ENCODE measurements around the gene NUCB2. TPM values are rescaled to one million over a fixed set of nuclear protein-coding genes. Genes with fewer than 3 reads are reported as not detected.

The NUCB2 gene
- total and polyA plus RNA-seq, 2 of the 8 experiments (the other 6 are each of a cell fraction or from before 2014, with no cell fraction given) = 9.0 to 34.2 TPM

DNA sequence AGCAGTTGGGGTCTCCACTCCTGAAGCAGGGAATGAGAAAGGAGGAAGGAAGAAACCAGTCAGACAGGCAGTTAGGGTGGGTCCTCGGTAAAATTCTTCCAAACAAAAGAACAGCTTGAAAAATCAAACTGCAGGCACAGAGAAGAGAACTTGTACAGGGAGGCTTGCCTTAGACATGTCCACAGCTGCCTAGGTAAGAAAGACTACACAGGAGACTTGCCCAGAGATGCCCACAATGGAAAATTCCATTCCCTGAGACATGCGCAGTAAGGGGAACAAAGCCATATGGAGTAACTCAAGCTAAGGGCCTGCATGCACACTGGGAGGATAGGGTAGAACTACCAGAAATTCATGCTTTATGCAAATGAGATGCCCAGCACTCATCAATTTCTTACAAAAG is 102.1 kb downstream of the NUCB2 start:
- no peak for TF ChIP-seq HDAC2 (IDR thresholded peaks at IDR 0.05; ENCODE audit: borderline replicate concordance in 1 of 2, low read depth in 2 of 2, low read length in 2 of 2)
- TF ChIP-seq, protein P1, sequence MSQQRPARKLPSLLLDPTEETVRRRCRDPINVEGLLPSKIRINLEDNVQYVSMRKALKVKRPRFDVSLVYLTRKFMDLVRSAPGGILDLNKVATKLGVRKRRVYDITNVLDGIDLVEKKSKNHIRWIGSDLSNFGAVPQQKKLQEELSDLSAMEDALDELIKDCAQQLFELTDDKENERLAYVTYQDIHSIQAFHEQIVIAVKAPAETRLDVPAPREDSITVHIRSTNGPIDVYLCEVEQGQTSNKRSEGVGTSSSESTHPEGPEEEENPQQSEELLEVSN (IDR thresholded peaks at IDR 0.05) = no peak
- TF ChIP-seq PHF8 (conservative IDR thresholded peaks at IDR 0.05; ENCODE audit: low read depth, low read length) = no peak
- TF ChIP-seq TAF7 (optimal IDR thresholded peaks at IDR 0.05; ENCODE audit: borderline replicate concordance, low read depth, low read length) = no peak
- no peak for TF ChIP-seq POLR2AphosphoS5 (IDR thresholded peaks at IDR 0.05; ENCODE audit: low read depth, low read length)
- no peak for TF ChIP-seq SIRT6 (IDR thresholded peaks at IDR 0.05; ENCODE audit: low read length)
- no peaks in the 10 kb centered on the region for H3K79me1 ChIP-seq (ENCODE audit: low read depth, low read length)
- no peak overlapping the region for H3K56ac ChIP-seq (replicated peaks; ENCODE audit: insufficient read length, low read depth, low read length)
- H3K23ac ChIP-seq (ENCODE audit: insufficient read length) = no peak overlapping the region
- H3K36me3 ChIP-seq (ENCODE audit: control insufficient read depth in 2 of 4, insufficient read depth in 4 of 4, low read length in 3 of 4) = 0 out of 8 replicates have a peak, but pooled peaks cover 0 to 3% (median 0%) of the 10 kb centered on the region in 4 experiments
- no peak overlapping the region for H4K91ac ChIP-seq (replicated peaks; ENCODE audit: insufficient read length, low read length)
- H3K4me1 ChIP-seq (replicated peaks in 1 of 4; ENCODE audit: control insufficient read depth in 3 of 4, insufficient read depth in 4 of 4, low read length in 3 of 4) = no peaks in the 10 kb centered on the region
- no peak overlapping the region for H4K5ac ChIP-seq (ENCODE audit: insufficient read length, low read depth, low read length)
- no peaks in the 10 kb centered on the region for H3K27me3 ChIP-seq (replicated peaks in 1 of 4; ENCODE audit: control insufficient read depth in 3 of 4, extremely low read depth in 1 of 4, insufficient read depth in 3 of 4, low read length in 3 of 4)
- no peak overlapping the region for H2BK5ac ChIP-seq (ENCODE audit: low read depth, low read length)
- no peak overlapping the region for H3K27ac ChIP-seq (ENCODE audit: low read depth, low read length)
- no peak overlapping the region for H3K4me2 ChIP-seq (ENCODE audit: insufficient read depth in 1 of 2, low read depth in 2 of 2, low read length in 2 of 2)
- DNase-seq (ENCODE audit: low read depth in 1 of 2, low spot score in 2 of 2) = no peak
- no peaks in the 10 kb centered on the region for H3K79me2 ChIP-seq (ENCODE audit: control insufficient read depth in 1 of 2, insufficient read depth in 2 of 2, low read length in 2 of 2)
- no peak overlapping the region; the same call in 1 of the 2 replicates for H3K18ac ChIP-seq (ENCODE audit: extremely low read depth, low read length)
- H3K4me3 ChIP-seq (ENCODE audit: extremely low read depth in 1 of 4, insufficient read depth in 2 of 4, low read depth in 3 of 4, low read length in 4 of 4) = no peak overlapping the region
- no peaks in the 10 kb centered on the region for H4K20me1 ChIP-seq (replicated peaks in 1 of 2; ENCODE audit: control insufficient read depth in 1 of 2, insufficient read depth in 2 of 2, low read length in 2 of 2)
- no peak overlapping the region for H2AFZ ChIP-seq (ENCODE audit: low read length)
- H3K23me2 ChIP-seq (ENCODE audit: low read depth, low read length) = no peaks in the 10 kb centered on the region
- H3K4ac ChIP-seq (replicated peaks; ENCODE audit: insufficient read length, low read depth, low read length) = no peak overlapping the region
- H3K9me3 ChIP-seq (ENCODE audit: insufficient read depth in 2 of 2, low read depth in 1 of 2, low read length in 1 of 2) = peaks cover 15 to 19% of the 10 kb centered on the region in 2 experiments; a peak in 3 of 4 replicates
- POLR2A ChIA-PET (ENCODE audit: partially characterized antibody) = no interaction called here
- H4K8ac ChIP-seq (ENCODE audit: extremely low read depth, insufficient read depth, low read length) = no peak overlapping the region
- H3K14ac ChIP-seq (ENCODE audit: insufficient read length) = no peak overlapping the region
- H2BK120ac ChIP-seq (replicated peaks; ENCODE audit: low read depth, low read length) = no peak overlapping the region
- CTCF ChIA-PET (ENCODE audit: partially characterized antibody) = interaction anchor here (1.0 to 38.8 kb wide), 3 partner anchors 10 to 134 kb away, joined by 3 to 1414 read pairs (median 5); partner anchors contain the start of gene KCNJ11
- H2AK5ac ChIP-seq (ENCODE audit: low read depth, low read length) = no peak overlapping the region
- FAIRE-seq = no peak
- no peak overlapping the region for H2BK15ac ChIP-seq (ENCODE audit: low read length)
- no peak overlapping the region for H2BK20ac ChIP-seq (ENCODE audit: low read length)
- H2BK12ac ChIP-seq (ENCODE audit: low read depth, low read length) = no peak overlapping the region
- WGBS, 2 experiments (ENCODE audit: extremely low coverage in 1 of 2, insufficient coverage in 1 of 2, insufficient read length in 1 of 2, insufficient replicate concordance in 2 of 2, low coverage in 1 of 2, low lambda C conversion rate in 2 of 2, missing lambda C conversion rate in 1 of 2) = 88% methylated on average over 2 of the region's 2 CpGs; no CpG with 5 or more reads in 1 of the 2 experiments
- no peak overlapping the region for H3K9ac ChIP-seq (replicated peaks in 1 of 4; ENCODE audit: extremely low read depth in 1 of 4, low read depth in 3 of 4, low read length in 3 of 4)

All from H1 (cell line).